ENCODE measurements around the gene ZNF215. TPM values are rescaled to one million over a fixed set of nuclear protein-coding genes. Genes with fewer than 3 reads are reported as not detected.
A peak's percentile ranks its signal among the peaks of the same experiment; 100 is the strongest.

ZNF215 gene
- total and polyA plus RNA-seq, 2 of the 4 experiments (the other 2 are of a cell fraction): 3.4 to 7.7 TPM

DNA sequence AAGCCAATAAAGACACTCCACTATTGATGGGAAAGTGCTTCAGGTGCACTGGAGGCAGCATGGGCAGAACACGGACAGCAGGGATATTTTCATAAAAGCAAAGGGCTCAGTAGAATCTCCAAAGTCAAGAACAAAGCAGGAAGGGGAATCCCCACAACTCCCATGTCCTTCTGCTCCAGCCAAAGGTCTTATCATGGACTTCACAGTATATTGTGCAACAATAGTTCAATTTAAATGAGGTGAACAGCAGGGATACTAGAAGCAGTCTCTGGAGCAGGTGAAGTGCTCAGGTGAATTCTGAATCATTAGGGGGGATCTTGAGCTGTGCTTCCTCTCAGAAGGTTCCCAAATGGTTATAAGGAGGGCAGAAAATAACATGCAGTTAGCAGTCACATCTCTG, 27.3 kb upstream of the ZNF215 start:
- Histone ChIP-seq H3K4me1 (ENCODE audit: control insufficient read depth, insufficient read depth, low read length) (no peaks in the 10 kb centered on the region), H2AK9ac (replicated peaks; ENCODE audit: low read depth, low read length, poor library complexity) (no peak overlapping the region), H3K9me3 (ENCODE audit: control insufficient read depth, insufficient read depth, low read length) (no peaks in the 10 kb centered on the region), H3K9me1 (ENCODE audit: insufficient read depth, low read length) (no peaks in the 10 kb centered on the region), H4K20me1 (ENCODE audit: insufficient read depth, low read length) (no peaks in the 10 kb centered on the region), H3K23ac (ENCODE audit: low read depth, low read length) (no peak overlapping the region), H2AFZ (replicated peaks; ENCODE audit: low read length, poor library complexity) (no peak overlapping the region), H3K56ac (ENCODE audit: extremely low read depth, insufficient read depth, low read length) (no peak overlapping the region), H2BK15ac (ENCODE audit: low read depth, low read length) (no peak overlapping the region), H4K5ac (ENCODE audit: low read depth, low read length) (no peak overlapping the region), H3K4me3 (ENCODE audit: insufficient read depth, low read depth, low read length) (no peak overlapping the region), H3K4me2 (ENCODE audit: low read depth, low read length) (no peak overlapping the region), H3K18ac (ENCODE audit: low read depth, low read length) (no peak overlapping the region), H3K9ac (ENCODE audit: low read depth, low read length) (no peak overlapping the region), H3K79me1 (ENCODE audit: low read depth in 1 of 2, low read length in 2 of 2) (no peaks in the 10 kb centered on the region), H2AK5ac (ENCODE audit: low read depth, low read length) (no peak overlapping the region), H2BK5ac (ENCODE audit: low read depth, low read length, poor library complexity, severe bottlenecking) (no peak overlapping the region), H3K4ac (ENCODE audit: low read depth, low read length) (no peak overlapping the region), H3K14ac (replicated peaks; ENCODE audit: low read depth, low read length) (no peak overlapping the region), H3K36me3 (ENCODE audit: control insufficient read depth, insufficient read depth, low read length) (no peaks in the 10 kb centered on the region), H4K8ac (ENCODE audit: low read depth in 2 of 2, low read length in 2 of 2) (no peak overlapping the region), H2BK120ac (ENCODE audit: low read depth, low read length) (no peak overlapping the region), H3K27ac (ENCODE audit: insufficient read depth, low read length) (no peak overlapping the region), H2BK20ac (ENCODE audit: low read depth, low read length) (no peak overlapping the region), H4K91ac (ENCODE audit: insufficient read depth, low read depth, low read length) (no peak overlapping the region), H3K27me3 (ENCODE audit: control insufficient read depth, insufficient read depth, low read length) (no peaks in the 10 kb centered on the region)
- BruUV-seq (replicated peaks): no TSS peak
- dilution Hi-C loops (cut with HindIII; ENCODE audit: low sequenced_read_pairs, unreplicated experiment): no loop called here
- no CpG with 5 or more reads among the region's 1 CpG for WGBS, 2 experiments (ENCODE audit: extremely low coverage in 2 of 2, insufficient read length in 1 of 2)
- ChIA-PET CTCF (no interaction called here), POLR2A (ENCODE audit: unreplicated experiment) (no interaction called here)
- ATAC-seq (ENCODE audit: low read depth) (no peak), DNase-seq (no peak)
- intact Hi-C loops (cut with micrococcal nuclease): no loop called here
- in situ Hi-C loops (cut with MboI; ENCODE audit: low sequenced_read_pairs): no loop called here
- TF ChIP-seq BHLHE40 (IDR thresholded peaks at IDR 0.05; ENCODE audit: low read depth, low read length) (no peak), CHD1 (IDR thresholded peaks at IDR 0.05; ENCODE audit: low read depth, low read length) (no peak), POLR2A (IDR thresholded peaks at IDR 0.05; ENCODE audit: low read depth, low read length) (no peak), USF2 (IDR thresholded peaks at IDR 0.05; ENCODE audit: low read depth, low read length) (no peak), ELK1 (IDR thresholded peaks at IDR 0.05; ENCODE audit: borderline replicate concordance, low read depth, low read length) (no peak), CEBPB (IDR thresholded peaks at IDR 0.05; ENCODE audit: low read depth, low read length) (peak; percentile 51)

Measured in IMR-90 (cell line).